WTC11 (cell line): ENCODE results near the gene LSM2.

Source experiments
- CTCF ChIP-seq: fragments of 200-600 bp; IDR thresholded peaks from 2 replicates; pipeline ENCODE4 v1.8.0; 2022; ENCODE audit warnings: antibody characterized with exemption
- ELF4 ChIP-seq: sonication (generic); formaldehyde crosslinking; IDR thresholded peaks from 2 replicates; pipeline ENCODE4 v1.8.1; 2022; ENCODE audit warnings: low read depth, mild to moderate bottlenecking, moderate library complexity, missing genetic modification reagents
- GABPB1 ChIP-seq: sonication (generic); formaldehyde crosslinking; IDR thresholded peaks from 2 replicates; pipeline ENCODE4 v1.8.1; 2023; ENCODE audit warnings: mild to moderate bottlenecking, missing genetic modification reagents
- SP1 ChIP-seq: sonication (generic); formaldehyde crosslinking; conservative IDR thresholded peaks from 2 replicates; pipeline ENCODE4 v1.8.1; 2022; ENCODE audit warnings: missing genetic modification reagents
- TEAD4 ChIP-seq: sonication (generic); formaldehyde crosslinking; IDR thresholded peaks from 2 replicates; pipeline ENCODE4 v1.8.0; 2022; ENCODE audit warnings: mild to moderate bottlenecking, missing genetic modification reagents
- ZNF138 ChIP-seq: sonication (generic); formaldehyde crosslinking; conservative IDR thresholded peaks from 2 replicates; pipeline ENCODE4 v1.8.1; 2022; ENCODE audit warnings: mild to moderate bottlenecking, moderate library complexity, missing genetic modification reagents

GRCh38 chr6:31815025-31815838 is 8.5 kb upstream of the LSM2 start, which contains the start of the genes HSPA1A and HSPA1L:
- TF ChIP-seq SP1 (CRISPR knock-in tag) (peak; percentile 17; the same call in 1 of the 2 replicates), CTCF (no peak), ELF4 (CRISPR knock-in tag) (no peak), TEAD4 (CRISPR knock-in tag) (no peak), GABPB1 (CRISPR knock-in tag) (peak; percentile 56), ZNF138 (CRISPR knock-in tag) (no peak)
